Measurements from ENCODE around the gene IL17RC. TPM values are rescaled to one million over a fixed set of nuclear protein-coding genes. Genes with fewer than 3 reads are reported as not detected.
"Not testable (repeated sequence)": the region's sequence is repeated elsewhere in the genome, so short reads cannot be mapped to it uniquely, and the experiment has no call there.

The IL17RC gene
- total RNA-seq, 3 donors from 2014 or later (not counting 1 experiment from before 2014, with no cell fraction given): 0.77 to 1.5 (median 1.2) TPM

DNA sequence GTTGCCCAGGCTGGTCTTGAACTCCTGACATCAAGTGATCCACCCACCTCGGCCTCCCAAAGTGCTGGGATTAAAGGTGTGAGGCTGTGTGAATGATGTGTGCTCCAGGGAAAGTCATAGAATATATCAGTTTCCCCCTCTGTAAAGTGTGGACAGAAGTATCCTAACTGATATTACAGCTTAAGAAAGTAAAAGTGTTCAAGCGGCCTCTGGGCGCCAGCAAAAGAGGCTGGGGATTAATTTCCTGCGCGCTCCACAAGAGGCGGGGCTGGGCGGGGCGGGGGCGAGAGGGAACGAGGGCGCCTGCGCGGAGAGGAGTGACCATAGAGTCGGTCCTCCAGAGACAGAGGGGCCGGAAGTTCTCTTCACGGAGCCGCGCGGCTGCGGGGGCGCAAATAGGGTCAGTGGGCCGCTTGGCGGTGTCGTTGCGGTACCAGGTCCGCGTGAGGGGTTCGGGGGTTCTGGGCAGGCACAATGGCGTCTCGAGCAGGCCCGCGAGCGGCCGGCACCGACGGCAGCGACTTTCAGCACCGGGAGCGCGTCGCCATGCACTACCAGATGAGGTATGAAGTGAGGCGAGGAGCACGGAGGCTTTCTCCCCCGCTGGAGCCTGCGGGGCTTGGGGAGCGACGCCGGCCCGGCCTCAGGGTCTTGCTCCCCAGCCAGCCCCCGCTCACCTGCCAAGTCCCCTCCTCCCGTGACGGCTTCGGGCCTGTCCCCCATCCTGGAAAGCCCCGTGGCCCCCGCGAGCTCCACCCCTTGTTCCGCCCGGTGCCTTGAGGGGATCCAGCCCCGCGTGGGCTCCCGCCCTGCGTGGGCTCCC, 26.4 kb upstream of the IL17RC start, which contains the start of gene JAGN1:
Gene JAGN1 (plus strand): TSS at position 362 of the 823 bp plus-strand sequence. CDS start 113 bp downstream, at position 475.
- H3K27me3 Mint-ChIP-seq (ENCODE audit: low read depth in 2 of 2): no peaks in the 10 kb centered on the region
- Histone ChIP-seq H3K4me1 (ENCODE audit: control insufficient read depth, insufficient read depth, low read length) (peaks cover 17% of the 10 kb centered on the region), H3K4me3 (ENCODE audit: low read length) (peak within 1 kb of the TSS; percentile 100), H3K27me3 (ENCODE audit: control insufficient read depth, insufficient read depth, low read length) (no peaks in the 10 kb centered on the region), H3K9me3 (ENCODE audit: control insufficient read depth, insufficient read depth, low read length) (no peaks in the 10 kb centered on the region), H3K27ac (ENCODE audit: low read length) (peak within 1 kb of the TSS; percentile 100), H3K36me3 (ENCODE audit: control insufficient read depth, insufficient read depth, low read length) (peaks cover 13% of the 10 kb centered on the region)
- H3K4me1 Mint-ChIP-seq: peaks cover 37 to 50% of the 10 kb centered on the region in 2 donors
- no peaks in the 10 kb centered on the region for H3K9me3 Mint-ChIP-seq
- ATAC-seq (peak; percentile 90 to 94 (median 93)), DNase-seq (peak; percentile 90 to 95)
- under 1% methylated on average over 61 of the region's 62 CpGs for WGBS (ENCODE audit: insufficient coverage)
- H3K27ac Mint-ChIP-seq: peak within 1 kb of the TSS; percentile 98 to 100
- H3K36me3 Mint-ChIP-seq: peaks cover 6% of the 10 kb centered on the region
- TF ChIP-seq, protein P1, sequence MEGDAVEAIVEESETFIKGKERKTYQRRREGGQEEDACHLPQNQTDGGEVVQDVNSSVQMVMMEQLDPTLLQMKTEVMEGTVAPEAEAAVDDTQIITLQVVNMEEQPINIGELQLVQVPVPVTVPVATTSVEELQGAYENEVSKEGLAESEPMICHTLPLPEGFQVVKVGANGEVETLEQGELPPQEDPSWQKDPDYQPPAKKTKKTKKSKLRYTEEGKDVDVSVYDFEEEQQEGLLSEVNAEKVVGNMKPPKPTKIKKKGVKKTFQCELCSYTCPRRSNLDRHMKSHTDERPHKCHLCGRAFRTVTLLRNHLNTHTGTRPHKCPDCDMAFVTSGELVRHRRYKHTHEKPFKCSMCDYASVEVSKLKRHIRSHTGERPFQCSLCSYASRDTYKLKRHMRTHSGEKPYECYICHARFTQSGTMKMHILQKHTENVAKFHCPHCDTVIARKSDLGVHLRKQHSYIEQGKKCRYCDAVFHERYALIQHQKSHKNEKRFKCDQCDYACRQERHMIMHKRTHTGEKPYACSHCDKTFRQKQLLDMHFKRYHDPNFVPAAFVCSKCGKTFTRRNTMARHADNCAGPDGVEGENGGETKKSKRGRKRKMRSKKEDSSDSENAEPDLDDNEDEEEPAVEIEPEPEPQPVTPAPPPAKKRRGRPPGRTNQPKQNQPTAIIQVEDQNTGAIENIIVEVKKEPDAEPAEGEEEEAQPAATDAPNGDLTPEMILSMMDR (IDR thresholded peaks at IDR 0.05): no peak
- peak within 1 kb of the TSS; percentile 99 for H3K4me3 Mint-ChIP-seq
- intact Hi-C loops (cut with micrococcal nuclease): loop anchor here (2.0 to 5.0 kb wide), 2 partner anchors 42 to 48 kb away; partner anchors contain the start of genes CRELD1 and RPUSD3

DNA sequence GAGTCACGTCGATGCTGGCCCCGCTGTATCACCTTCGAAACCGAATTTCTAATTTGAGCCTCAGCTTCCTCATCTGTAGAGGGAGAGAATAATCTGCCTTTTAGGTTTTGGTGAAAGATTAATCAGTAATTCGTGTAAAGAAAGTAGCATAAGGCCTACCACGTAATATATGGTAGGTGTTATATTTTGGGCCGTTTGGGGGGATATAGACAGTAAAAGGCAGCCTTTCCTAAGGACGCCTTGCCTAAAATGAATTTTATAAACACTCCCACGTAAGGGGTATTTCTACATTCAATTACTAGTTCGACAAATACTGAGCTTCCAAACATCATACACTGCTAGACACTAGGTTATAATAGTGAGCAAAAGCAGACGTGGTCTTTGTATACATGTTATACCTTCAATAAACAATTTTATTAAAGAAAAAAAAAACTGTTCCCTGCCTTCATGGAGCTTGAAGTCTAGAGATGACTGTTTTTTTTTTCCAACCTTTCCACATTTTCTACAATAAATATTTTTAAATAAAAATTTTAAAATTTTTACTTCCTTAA, 25.8 kb upstream of the IL17RC start:
- 0% methylated on average over 8 of the region's 12 CpGs for WGBS (ENCODE audit: insufficient coverage)
- TF ChIP-seq, protein P1 (IDR thresholded peaks at IDR 0.05): no peak
- Histone ChIP-seq H3K27me3 (ENCODE audit: control insufficient read depth, insufficient read depth, low read length) (no peaks in the 10 kb centered on the region), H3K27ac (ENCODE audit: low read length) (peak overlapping the region; percentile 100), H3K9me3 (ENCODE audit: control insufficient read depth, insufficient read depth, low read length) (no peaks in the 10 kb centered on the region), H3K4me3 (ENCODE audit: low read length) (peak overlapping the region; percentile 100), H3K4me1 (ENCODE audit: control insufficient read depth, insufficient read depth, low read length) (peaks cover 17% of the 10 kb centered on the region), H3K36me3 (ENCODE audit: control insufficient read depth, insufficient read depth, low read length) (peaks cover 13% of the 10 kb centered on the region)
- Mint-ChIP-seq H3K36me3 (peaks cover 6% of the 10 kb centered on the region), H3K9me3 (no peaks in the 10 kb centered on the region), H3K4me3 (peak overlapping the region; percentile 99), H3K4me1 (peaks cover 43 to 50% of the 10 kb centered on the region in 2 donors), H3K27ac (peak overlapping the region; percentile 98 to 100), H3K27me3 (ENCODE audit: low read depth in 2 of 2) (no peaks in the 10 kb centered on the region)
- DNase-seq: no peak
- intact Hi-C loops (cut with micrococcal nuclease): loop anchor here (2.0 to 5.0 kb wide), 2 partner anchors 42 to 49 kb away; partner anchors contain the start of genes CRELD1 and RPUSD3
- ATAC-seq: no peak

DNA sequence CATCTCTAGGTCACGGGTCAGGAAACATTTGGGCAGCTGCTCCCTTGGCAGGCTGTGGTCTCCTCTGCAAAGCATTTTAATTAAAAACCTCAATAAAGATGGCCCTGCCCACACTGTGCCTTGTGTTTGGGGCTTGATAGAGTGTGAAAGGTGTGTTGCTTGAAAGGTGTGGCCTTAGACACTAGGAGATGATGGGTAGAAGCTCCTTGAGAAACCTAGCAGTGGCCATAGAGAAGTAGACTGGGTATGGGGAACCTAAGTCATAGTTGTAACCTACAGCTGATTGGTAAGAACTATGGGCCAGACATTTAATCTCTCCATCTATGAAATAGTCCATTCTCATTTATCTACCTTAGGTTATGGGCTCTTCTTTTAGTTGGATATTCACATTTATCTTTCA, 23.2 kb upstream of the IL17RC start:
- peaks cover 47 to 55% of the 10 kb centered on the region in 2 donors for H3K4me1 Mint-ChIP-seq
- H3K4me3 Mint-ChIP-seq: no peak overlapping the region
- peak overlapping the region; percentile 98 to 100 for H3K27ac Mint-ChIP-seq
- Histone ChIP-seq H3K4me3 (ENCODE audit: low read length) (no peak overlapping the region), H3K9me3 (ENCODE audit: control insufficient read depth, insufficient read depth, low read length) (no peaks in the 10 kb centered on the region), H3K27ac (ENCODE audit: low read length) (no peak overlapping the region), H3K36me3 (ENCODE audit: control insufficient read depth, insufficient read depth, low read length) (peaks cover 13% of the 10 kb centered on the region), H3K4me1 (ENCODE audit: control insufficient read depth, insufficient read depth, low read length) (peaks cover 17% of the 10 kb centered on the region), H3K27me3 (ENCODE audit: control insufficient read depth, insufficient read depth, low read length) (no peaks in the 10 kb centered on the region)
- intact Hi-C loops (cut with micrococcal nuclease): loop anchor here (5.0 kb wide), 1 partner anchor 51 kb away; the partner anchor contains the start of gene RPUSD3
- H3K27me3 Mint-ChIP-seq (ENCODE audit: low read depth in 2 of 2): no peaks in the 10 kb centered on the region
- ATAC-seq (no peak), DNase-seq (no peak)
- peaks cover 6% of the 10 kb centered on the region for H3K36me3 Mint-ChIP-seq
- WGBS (ENCODE audit: insufficient coverage): 100% methylated on average over 1 of the region's 1 CpG
- TF ChIP-seq, protein P1 (IDR thresholded peaks at IDR 0.05): no peak
- no peaks in the 10 kb centered on the region for H3K9me3 Mint-ChIP-seq

DNA sequence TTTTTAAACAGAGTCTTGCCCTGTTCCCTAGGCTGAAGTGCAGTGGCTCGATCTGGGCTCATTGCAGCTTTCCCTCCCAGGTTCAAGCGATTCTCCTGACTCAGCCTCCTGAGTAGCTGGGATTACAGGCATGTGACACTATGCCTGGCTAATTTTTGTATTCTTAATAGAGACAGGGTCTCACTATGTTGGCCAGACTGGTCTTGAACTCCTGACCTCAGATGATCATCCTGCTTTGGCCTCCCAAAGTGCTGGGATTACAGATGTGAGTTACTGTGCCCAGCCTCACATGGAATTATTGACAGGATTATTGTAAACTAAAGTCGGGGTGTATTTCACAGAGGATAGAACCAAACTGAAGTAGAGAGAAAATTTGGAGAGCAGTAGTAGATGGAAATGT, 21.2 kb upstream of the IL17RC start:
- H3K36me3 Mint-ChIP-seq; H3K27me3 ChIP-seq (ENCODE audit: control insufficient read depth, insufficient read depth, low read length); H3K9me3 Mint-ChIP-seq; H3K4me3 ChIP-seq (ENCODE audit: low read length); ATAC-seq; intact Hi-C loops (cut with micrococcal nuclease); H3K27ac ChIP-seq (ENCODE audit: low read length); H3K4me3 Mint-ChIP-seq; H3K27me3 Mint-ChIP-seq (ENCODE audit: low read depth in 2 of 2); DNase-seq; H3K9me3 ChIP-seq (ENCODE audit: control insufficient read depth, insufficient read depth, low read length): not testable (repeated sequence)
- 99% methylated on average over 3 of the region's 3 CpGs for WGBS (ENCODE audit: insufficient coverage)
- H3K27ac Mint-ChIP-seq: peak overlapping the region; percentile 8 to 62
- H3K4me1 Mint-ChIP-seq: peaks cover 43 to 47% of the 10 kb centered on the region in 2 donors
- Histone ChIP-seq H3K36me3 (ENCODE audit: control insufficient read depth, insufficient read depth, low read length) (peaks cover 13% of the 10 kb centered on the region), H3K4me1 (ENCODE audit: control insufficient read depth, insufficient read depth, low read length) (peaks cover 12% of the 10 kb centered on the region)

DNA sequence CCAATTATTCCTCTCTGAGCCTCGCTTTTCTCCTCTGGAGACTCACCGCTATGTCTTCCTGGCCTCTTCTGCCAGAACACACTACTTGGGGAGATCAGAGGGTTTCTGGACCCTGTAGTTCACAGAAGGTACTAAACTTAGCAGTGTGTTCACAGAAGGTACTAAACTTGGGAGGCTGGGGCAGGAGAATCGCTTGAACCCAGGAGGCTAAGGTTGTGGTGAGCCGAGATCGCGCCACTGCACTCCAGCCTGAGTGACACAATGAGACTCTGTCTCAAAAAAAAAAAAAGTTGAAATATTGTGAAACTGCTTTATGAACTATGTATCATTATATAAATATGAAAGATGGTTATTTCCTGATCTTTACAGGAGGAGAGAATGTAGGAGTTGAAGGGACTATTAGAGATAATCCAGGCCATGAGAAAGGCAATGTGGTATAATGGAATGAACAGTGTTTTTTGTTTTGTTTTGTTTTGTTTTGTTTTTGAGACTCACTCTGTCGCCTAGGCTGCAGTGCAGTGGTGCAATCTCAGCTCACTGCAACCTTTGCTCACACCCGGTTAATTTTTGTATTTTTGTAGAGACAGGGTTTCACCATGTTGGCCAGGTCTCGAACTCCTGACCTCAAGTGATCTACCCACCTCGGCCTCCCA, 20.0 kb upstream of the IL17RC start:
- H3K27me3 Mint-ChIP-seq (ENCODE audit: low read depth in 2 of 2); DNase-seq; H3K36me3 Mint-ChIP-seq; H3K4me3 ChIP-seq (ENCODE audit: low read length); H3K4me1 ChIP-seq (ENCODE audit: control insufficient read depth, insufficient read depth, low read length); H3K4me3 Mint-ChIP-seq; H3K9me3 ChIP-seq (ENCODE audit: control insufficient read depth, insufficient read depth, low read length); H3K27me3 ChIP-seq (ENCODE audit: control insufficient read depth, insufficient read depth, low read length); H3K9me3 Mint-ChIP-seq; ATAC-seq; intact Hi-C loops (cut with micrococcal nuclease); H3K27ac ChIP-seq (ENCODE audit: low read length): not testable (repeated sequence)
- 95% methylated on average over 10 of the region's 10 CpGs for WGBS (ENCODE audit: insufficient coverage)
- Mint-ChIP-seq H3K4me1 (peaks cover 38% of the 10 kb centered on the region in 2 donors), H3K27ac (peak overlapping the region; percentile 9 to 62)
- H3K36me3 ChIP-seq (ENCODE audit: control insufficient read depth, insufficient read depth, low read length): peaks cover 13% of the 10 kb centered on the region

Data from natural killer cell (primary cell).